NB4 (cell line): ENCODE results near the gene DDX39A.

Source experiments
- DNase-seq: peaks from one replicate; pipeline ENCODE4 v3.0.0; 2010; ENCODE audit warnings: low read depth
- H3K4me3 ChIP-seq: one replicate; pipeline ENCODE4 v1.5.1; 2011; ENCODE audit warnings: mild to moderate bottlenecking, low read depth, low read length, moderate library complexity
- MAX ChIP-seq: IDR thresholded peaks from 2 replicates; pipeline ENCODE4 v1.6.1; 2011; ENCODE audit warnings: low read depth, low read length
- MYC ChIP-seq: IDR thresholded peaks from 2 replicates; pipeline ENCODE4 v1.6.1; 2011; ENCODE audit warnings: low read depth, low read length
- POLR2A ChIP-seq: IDR thresholded peaks from 2 replicates; pipeline ENCODE4 v1.6.1; 2011; ENCODE audit warnings: mild to moderate bottlenecking; ENCODE audit not compliant: insufficient read length; ENCODE audit errors: extremely low read depth
- TF ChIP-seq, protein P1 (sequence below): IDR thresholded peaks from one replicate; pipeline ENCODE4 v1.5.1; 2012; ENCODE audit warnings: low read depth, low read length

Gene DDX39A

DNA sequence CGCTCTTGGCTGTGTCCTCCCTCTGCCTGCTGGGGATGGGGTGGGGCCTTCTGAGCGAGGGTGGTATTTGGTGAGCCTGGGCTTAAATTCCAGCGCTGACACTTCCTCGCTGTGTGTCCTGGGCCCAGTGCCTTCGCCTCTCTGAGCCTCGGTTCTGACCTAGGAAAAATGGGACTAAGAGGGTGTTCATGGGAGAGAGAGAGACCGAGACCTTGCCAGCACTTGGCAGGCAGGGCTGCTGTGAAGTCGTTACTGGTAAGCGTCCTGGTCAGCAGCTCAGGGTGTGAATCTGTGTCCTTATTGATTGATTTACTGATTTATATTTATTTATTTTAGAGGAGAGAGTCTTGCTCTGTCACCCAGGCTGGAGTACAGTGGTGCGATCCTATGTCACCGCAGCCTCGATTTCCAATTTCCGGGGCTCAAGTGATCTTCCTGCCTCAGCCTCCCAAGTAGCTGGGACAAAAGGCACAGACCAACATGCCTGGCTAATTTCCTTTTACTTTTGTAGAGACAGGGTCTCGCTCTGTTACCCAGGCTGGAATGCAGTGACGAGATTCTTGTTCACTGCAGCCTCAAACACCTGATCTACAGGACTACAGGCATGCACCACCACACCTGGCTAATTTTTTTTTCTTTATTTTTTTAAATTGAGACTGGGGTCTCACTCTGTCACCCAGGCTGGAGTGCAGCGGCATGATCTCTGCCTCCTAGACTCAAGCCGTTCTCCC, 16.3 kb upstream of the DDX39A start:
- TF ChIP-seq MYC: no peak
- TF ChIP-seq, protein P1, sequence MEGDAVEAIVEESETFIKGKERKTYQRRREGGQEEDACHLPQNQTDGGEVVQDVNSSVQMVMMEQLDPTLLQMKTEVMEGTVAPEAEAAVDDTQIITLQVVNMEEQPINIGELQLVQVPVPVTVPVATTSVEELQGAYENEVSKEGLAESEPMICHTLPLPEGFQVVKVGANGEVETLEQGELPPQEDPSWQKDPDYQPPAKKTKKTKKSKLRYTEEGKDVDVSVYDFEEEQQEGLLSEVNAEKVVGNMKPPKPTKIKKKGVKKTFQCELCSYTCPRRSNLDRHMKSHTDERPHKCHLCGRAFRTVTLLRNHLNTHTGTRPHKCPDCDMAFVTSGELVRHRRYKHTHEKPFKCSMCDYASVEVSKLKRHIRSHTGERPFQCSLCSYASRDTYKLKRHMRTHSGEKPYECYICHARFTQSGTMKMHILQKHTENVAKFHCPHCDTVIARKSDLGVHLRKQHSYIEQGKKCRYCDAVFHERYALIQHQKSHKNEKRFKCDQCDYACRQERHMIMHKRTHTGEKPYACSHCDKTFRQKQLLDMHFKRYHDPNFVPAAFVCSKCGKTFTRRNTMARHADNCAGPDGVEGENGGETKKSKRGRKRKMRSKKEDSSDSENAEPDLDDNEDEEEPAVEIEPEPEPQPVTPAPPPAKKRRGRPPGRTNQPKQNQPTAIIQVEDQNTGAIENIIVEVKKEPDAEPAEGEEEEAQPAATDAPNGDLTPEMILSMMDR: no peak
- no peak for TF ChIP-seq POLR2A
- no peak for TF ChIP-seq MAX
- no peak for DNase-seq
- no peak overlapping the region for H3K4me3 ChIP-seq

- TF ChIP-seq MYC: no peak
- TF ChIP-seq MAX: no peak
- TF ChIP-seq, protein P1: no peak
- TF ChIP-seq POLR2A: no peak
- no peak overlapping the region for H3K4me3 ChIP-seq
- DNase-seq: peak; percentile 64
These were observed 15.6 kb upstream of the DDX39A start for GRCh38 chr19:14434543-14435319.

GRCh38 chr19:14433554-14434501, 14.7 kb upstream of the DDX39A start:
- TF ChIP-seq MAX (no peak), POLR2A (no peak), MYC (no peak)
- TF ChIP-seq, protein P1: no peak
- H3K4me3 ChIP-seq: peak overlapping the region; percentile 36
- DNase-seq: no peak

GRCh38 chr19:14432791-14433553, 13.8 kb upstream of the DDX39A start, which contains the start of gene PKN1:
PKN1 (plus strand) TSS chr19:14433306; CDS start chr19:14433522, 216 bp downstream.
- TF ChIP-seq MAX (no peak), POLR2A (no peak)
- TF ChIP-seq, protein P1: no peak
- DNase-seq: peak; percentile 51
- peak within 1 kb of the TSS; percentile 38 for H3K4me3 ChIP-seq

- H3K4me3 ChIP-seq: no peak overlapping the region
- no peak for DNase-seq
- TF ChIP-seq MAX (no peak), POLR2A (no peak), MYC (no peak)
- TF ChIP-seq, protein P1: no peak
These were observed 11.6 kb upstream of the DDX39A start for GRCh38 chr19:14430712-14431111.
